Liver (tissue), 9 donors: ENCODE measurements around the gene LRRC2. TPM values are rescaled to one million over a fixed set of nuclear protein-coding genes. Genes with fewer than 3 reads are reported as not detected.

ENCODE experiments used
- DNase-seq: peaks from one replicate; pipeline ENCODE4 v3.0.0-alpha.2; 2017; ENCODE audit warnings: low spot score
- H3K27ac ChIP-seq, 2 donors: one replicate each; pipeline ENCODE4 v1.7.0; 2013; ENCODE audit warnings: inconsistent platforms in 2 of 2, low read length in 2 of 2, control low read depth in 1 of 2, low read depth in 1 of 2, mild to moderate bottlenecking in 1 of 2
- H3K27me3 ChIP-seq, 4 donors: one replicate each; pipeline versions ENCODE4 v1.6.1 to v1.7.0; 2013; ENCODE audit warnings: low read length in 3 of 4, inconsistent platforms in 1 of 4, mild to moderate bottlenecking in 1 of 4, moderate library complexity in 1 of 4; ENCODE audit not compliant: control insufficient read depth in 4 of 4, insufficient read depth in 4 of 4
- H3K36me3 ChIP-seq, 4 donors: one replicate each; pipeline versions ENCODE4 v1.6.1 to v1.7.0; 2013; ENCODE audit warnings: low read length in 3 of 4, mild to moderate bottlenecking in 3 of 4, low read depth in 1 of 4, moderate library complexity in 1 of 4; ENCODE audit not compliant: control insufficient read depth in 4 of 4, insufficient read depth in 3 of 4
- H3K4me1 ChIP-seq, 4 donors: one replicate each; pipeline versions ENCODE4 v1.6.1 to v1.7.0; 2013; ENCODE audit warnings: low read length in 3 of 4, mild to moderate bottlenecking in 3 of 4, moderate library complexity in 1 of 4; ENCODE audit not compliant: control insufficient read depth in 4 of 4, insufficient read depth in 4 of 4
- H3K4me3 ChIP-seq, 3 donors: one replicate each; pipeline versions ENCODE4 v1.6.1 to v1.7.0; 2013; ENCODE audit warnings: low read length in 3 of 3, control low read depth in 1 of 3, low read depth in 1 of 3, mild to moderate bottlenecking in 1 of 3
- H3K9ac ChIP-seq, 2 donors: one replicate each; pipeline ENCODE4 v1.7.0; 2013; ENCODE audit warnings: low read length in 2 of 2, mild to moderate bottlenecking in 2 of 2, moderate library complexity in 2 of 2, control low read depth in 1 of 2, low read depth in 1 of 2
- H3K9me3 ChIP-seq, 4 donors: one replicate each; pipeline versions ENCODE4 v1.6.1 to v1.7.0; 2013; ENCODE audit warnings: low read length in 3 of 4; ENCODE audit not compliant: control insufficient read depth in 4 of 4
- ATF3 ChIP-seq: IDR thresholded peaks from 2 replicates; pipeline ENCODE4 v1.6.1; 2016; ENCODE audit warnings: antibody characterized with exemption
- CTCF ChIP-seq: fragments of 150-350 bp; IDR thresholded peaks from 2 replicates; pipeline ENCODE4 v1.5.1; 2017; ENCODE audit warnings: improper control_type of control experiment, low read depth, low read length; ENCODE audit not compliant: missing input control
- FOXA1 ChIP-seq: IDR thresholded peaks from 2 replicates; pipeline ENCODE4 v1.6.1; 2016; ENCODE audit warnings: antibody characterized with exemption
- FOXA2 ChIP-seq: IDR thresholded peaks from 2 replicates; pipeline ENCODE4 v1.6.1; 2016; ENCODE audit warnings: antibody characterized with exemption
- GABPA ChIP-seq, 2 donors: IDR thresholded peaks in 1 of 2; conservative IDR thresholded peaks in 1 of 2; 2 replicates each; pipeline ENCODE4 v1.6.1; 2016; ENCODE audit warnings: antibody characterized with exemption in 2 of 2, mild to moderate bottlenecking in 1 of 2, moderate library complexity in 1 of 2
- HNF4G ChIP-seq: IDR thresholded peaks from 2 replicates; pipeline ENCODE4 v1.6.1; 2016; ENCODE audit warnings: antibody characterized with exemption
- JUND ChIP-seq, 2 donors: IDR thresholded peaks; 2 replicates each; pipeline ENCODE4 v1.6.1; 2016; ENCODE audit warnings: antibody characterized with exemption in 2 of 2
- MAX ChIP-seq: IDR thresholded peaks from 2 replicates; pipeline ENCODE4 v1.6.1; 2016; ENCODE audit warnings: antibody characterized with exemption
- NR2F2 ChIP-seq: IDR thresholded peaks from 2 replicates; pipeline ENCODE4 v1.6.1; 2016; ENCODE audit warnings: antibody characterized with exemption
- RAD21 ChIP-seq, 2 donors: IDR thresholded peaks; 2 replicates each; pipeline ENCODE4 v1.6.1; 2016; ENCODE audit warnings: antibody characterized with exemption in 2 of 2, mild to moderate bottlenecking in 2 of 2
- REST ChIP-seq: IDR thresholded peaks from 2 replicates; pipeline ENCODE4 v1.6.1; 2016; ENCODE audit warnings: antibody characterized with exemption, mild to moderate bottlenecking
- SP1 ChIP-seq: IDR thresholded peaks from 2 replicates; pipeline ENCODE4 v1.6.1; 2018; ENCODE audit warnings: antibody characterized with exemption, mild to moderate bottlenecking
- TAF1 ChIP-seq: conservative IDR thresholded peaks from 2 replicates; pipeline ENCODE4 v1.6.1; 2016; ENCODE audit warnings: antibody characterized with exemption, mild to moderate bottlenecking
- ZBTB33 ChIP-seq: IDR thresholded peaks from 2 replicates; pipeline ENCODE4 v1.6.1; 2016; ENCODE audit warnings: antibody characterized with exemption
- WGBS: extraction: QIAGEN DNeasy Blood & Tissue Kit; methylation state at CpG from one replicate; pipeline ENCODE4 v1.1.7; 2013; 5-methylcytosine and 5-hydroxymethylcytosine counted together
- polyA plus RNA-seq, 2 donors: library from polyadenylated mRNA; stranded (reverse) in 1 of 2; unstranded in 1 of 2; fragments of 200-250 nt in 1 of 2; fragments of >200 nt in 1 of 2; fragmentation: Nextera tagmentation in 1 of 2; extraction: Ambion mirVana in 1 of 2; gene quantifications; one replicate each; pipeline versions ENCODE4 v1.2.1 to v1.2.3, GENCODE V29; 2013 to 2015
- total RNA-seq, 2 donors: library from RNA; depleted of rRNA; stranded (reverse); fragments of >200 nt; gene quantifications; one replicate each; pipeline ENCODE4 v1.2.3, GENCODE V29; 2014
- donor health status: healthy.
- donor health status: healthy.
- donor health status: healthy.
- donor health status: healthy.
- donor health status: healthy.

LRRC2 gene
- total and polyA plus RNA-seq, 4 donors, result 0.93 to 7.6 (median 4.2) TPM

GRCh38 chr3:46512191-46512749, 53.8 kb downstream of the LRRC2 start:
- 89% methylated on average over 2 of the region's 2 CpGs for WGBS
- TF ChIP-seq HNF4G (no peak), CTCF (no peak), FOXA2 (no peak), MAX (no peak), FOXA1 (no peak), ZBTB33 (no peak), SP1 (no peak), ATF3 (no peak), JUND (IDR thresholded peaks at IDR 0.05) (no peak), RAD21 (IDR thresholded peaks at IDR 0.05) (no peak), REST (no peak), NR2F2 (no peak), GABPA (IDR thresholded peaks at IDR 0.05 in 1 of 2, conservative IDR thresholded peaks at IDR 0.05 in 1 of 2) (no peak)

GRCh38 chr3:46509661-46510187, 56.4 kb downstream of the LRRC2 start:
- no peaks in the 10 kb centered on the region for H3K4me1 ChIP-seq
- no peak for TF ChIP-seq TAF1
- TF ChIP-seq FOXA2, result no peak
- no peak overlapping the region for H3K9ac ChIP-seq
- no peak overlapping the region for H3K27ac ChIP-seq
- no peak overlapping the region for H3K4me3 ChIP-seq
- H3K27me3 ChIP-seq, result no peaks in the 10 kb centered on the region
- H3K36me3 ChIP-seq, result peaks cover 0 to 3% (median 0%) of the 10 kb centered on the region in 4 donors
- no peaks in the 10 kb centered on the region for H3K9me3 ChIP-seq
- no peak for DNase-seq
- 87% methylated on average over 4 of the region's 4 CpGs for WGBS

More at GRCh38 chr3:46512191-46512749, 53.8 kb downstream of the LRRC2 start:
- Histone ChIP-seq H3K9ac (no peak overlapping the region), H3K9me3 (no peaks in the 10 kb centered on the region), H3K27ac (no peak overlapping the region), H3K4me1 (no peaks in the 10 kb centered on the region), H3K4me3 (no peak overlapping the region), H3K36me3 (peaks cover 0 to 3% (median 1%) of the 10 kb centered on the region in 4 donors), H3K27me3 (no peaks in the 10 kb centered on the region)
- DNase-seq, result no peak
